ENCODE data around the gene FAM20A. TPM values are rescaled to one million over a fixed set of nuclear protein-coding genes. Genes with fewer than 3 reads are reported as not detected.

The FAM20A gene
- total and polyA plus RNA-seq, 9 of the 15 experiments (the other 6 are each of a cell fraction or from before 2014, with no cell fraction given) = 0.07 TPM; not detected in 8

GRCh38 chr17:68564415-68565111 is 36.6 kb downstream of the FAM20A start:
- peaks cover 12 to 18% of the 10 kb centered on the region in 2 experiments; a peak in 4 of 5 replicates for H3K27me3 ChIP-seq (ENCODE audit: control insufficient read depth in 2 of 2, insufficient read depth in 2 of 2, low read length in 2 of 2)
- no peaks in the 10 kb centered on the region for H3K9me3 ChIP-seq (replicated peaks; ENCODE audit: control insufficient read depth, insufficient read depth, low read depth, low read length)
- intact Hi-C loops (cut with micrococcal nuclease) (no loop called here), in situ Hi-C loops (cut with MboI) (no loop called here)
- ATAC-seq (no peak), FAIRE-seq (no peak), DNase-seq (ENCODE audit: extremely low read depth in 1 of 4, low spot score in 3 of 4) (no peak)
- no peak overlapping the region for H2AFZ ChIP-seq (ENCODE audit: low read depth, low read length)
- ChIA-PET POLR2A (no interaction called here), CTCF (ENCODE audit: low intra/inter-chr PET ratio) (no interaction called here)
- 0% methylated on average over 7 of the region's 8 CpGs for WGBS (ENCODE audit: insufficient coverage, low coverage, missing lambda C conversion rate)
- no peaks in the 10 kb centered on the region for H3K79me2 ChIP-seq (ENCODE audit: control insufficient read depth, insufficient read depth, low read length)
- no peaks in the 10 kb centered on the region for H3K36me3 ChIP-seq (ENCODE audit: control insufficient read depth, insufficient read depth, low read length)
- no peak overlapping the region for H3K4me2 ChIP-seq (ENCODE audit: insufficient read depth, low read length)
- H3K9ac ChIP-seq (ENCODE audit: insufficient read depth in 1 of 2, low read depth in 2 of 2, low read length in 2 of 2) = no peak overlapping the region
- no peaks in the 10 kb centered on the region for H4K20me1 ChIP-seq (replicated peaks; ENCODE audit: control insufficient read depth, insufficient read depth, low read length)
- H3K4me1 ChIP-seq (replicated peaks in 1 of 2; ENCODE audit: control insufficient read depth in 2 of 2, insufficient read depth in 2 of 2, low read length in 2 of 2) = no peaks in the 10 kb centered on the region
- H3K9me1 ChIP-seq (ENCODE audit: control insufficient read depth, insufficient read depth, low read length) = no peaks in the 10 kb centered on the region
- no peak overlapping the region for H3K4me3 ChIP-seq
- H3K27ac ChIP-seq (ENCODE audit: extremely low read depth, low read depth, low read length) = no peak overlapping the region
- no peak for TF ChIP-seq ZNF780A (CRISPR knock-in tag; IDR thresholded peaks at IDR 0.05)
- no peak for TF ChIP-seq ATF3 (IDR thresholded peaks at IDR 0.05)
- no peak for TF ChIP-seq ATF3 (CRISPR knock-in tag; conservative IDR thresholded peaks at IDR 0.05)
- no peak for TF ChIP-seq NEUROD1 (IDR thresholded peaks at IDR 0.05; ENCODE audit: borderline replicate concordance, low read depth, low read length, partially characterized antibody)
- no peak for TF ChIP-seq ZNF395 (CRISPR knock-in tag; IDR thresholded peaks at IDR 0.05)
- TF ChIP-seq CBFA2T3 (IDR thresholded peaks at IDR 0.05) = no peak
- TF ChIP-seq IFI16 (CRISPR knock-in tag; IDR thresholded peaks at IDR 0.05) = no peak
- no peak for TF ChIP-seq NBN (IDR thresholded peaks at IDR 0.05; ENCODE audit: low read depth)
- TF ChIP-seq ARID1B (IDR thresholded peaks at IDR 0.05) = no peak
- no peak for TF ChIP-seq MAFF (IDR thresholded peaks at IDR 0.05; ENCODE audit: low read length)
- no peak for TF ChIP-seq ESRRA (IDR thresholded peaks at IDR 0.05; ENCODE audit: borderline replicate concordance, low read depth)
- TF ChIP-seq POLR2AphosphoS5 (IDR thresholded peaks at IDR 0.05; ENCODE audit: control insufficient read depth, insufficient read depth, low read depth, low read length) = no peak
- no peak for TF ChIP-seq HCFC1 (IDR thresholded peaks at IDR 0.05; ENCODE audit: low read depth, low read length)
- no peak for TF ChIP-seq SMAD1 (IDR thresholded peaks at IDR 0.05; ENCODE audit: low read depth, low read length, partially characterized antibody)
- TF ChIP-seq ZNF124 (CRISPR knock-in tag; IDR thresholded peaks at IDR 0.05) = no peak
- TF ChIP-seq NKRF (IDR thresholded peaks at IDR 0.05; ENCODE audit: borderline replicate concordance) = no peak
- no peak for TF ChIP-seq CREB1 (IDR thresholded peaks at IDR 0.05)
- TF ChIP-seq CREB1 (CRISPR knock-in tag; IDR thresholded peaks at IDR 0.05) = no peak
- no peak for TF ChIP-seq SMAD4 (CRISPR knock-in tag; conservative IDR thresholded peaks at IDR 0.05)
- BruUV-seq (replicated peaks) = no TSS peak

All from K562 (cell line).